OCI-M2 (cell line): ENCODE data around the gene TADA2A.

Experiments
- DNase-seq: peaks from one replicate; lab custom pipeline; 2025; ENCODE audit not compliant: unreplicated experiment; lab: John Stamatoyannopoulos, UW

The TADA2A gene

GRCh38 chr17:37521821-37522220, 115.1 kb downstream of the TADA2A start:
- no peak for DNase-seq

GRCh38 chr17:37523715-37524219, 117.1 kb downstream of the TADA2A start:
- DNase-seq = no peak

- no peak for DNase-seq
These were observed 120.7 kb downstream of the TADA2A start for GRCh38 chr17:37527249-37527851.
